T-helper 17 cell (primary cell): Measurements from ENCODE around the gene AGAP1. TPM values are rescaled to one million over a fixed set of nuclear protein-coding genes. Genes with fewer than 3 reads are reported as not detected.

ENCODE experiments used
- ATAC-seq: fragments of 150-1000 bp; cut with Tn5 transposase; 2 replicates; pipeline ENCODE4 v1.10.0; 2021; ENCODE audit warnings: mild to moderate bottlenecking, moderate library complexity
- DNase-seq, 3 donors: peaks; one replicate each; pipeline versions ENCODE4 v3.0.0 to v3.0.0-alpha.2; 2020 to 2021
- H3K9me3 ChIP-seq: one replicate; pipeline ENCODE4 v1.7.0; 2013; ENCODE audit warnings: low read length, mild to moderate bottlenecking; ENCODE audit not compliant: control insufficient read depth, poor library complexity, severe bottlenecking
- H3K27ac Mint-ChIP-seq: one replicate; pipeline ENCODE4 v1.8.0; 2022; ENCODE audit warnings: mild to moderate bottlenecking, moderate library complexity, mixed read lengths
- H3K27me3 Mint-ChIP-seq: one replicate; pipeline ENCODE4 v1.8.0; 2022; ENCODE audit warnings: mixed read lengths
- H3K36me3 Mint-ChIP-seq: one replicate; pipeline ENCODE4 v1.8.0; 2022; ENCODE audit warnings: low read depth, mixed read lengths
- H3K4me1 Mint-ChIP-seq: one replicate; pipeline ENCODE4 v1.8.0; 2022; ENCODE audit warnings: mild to moderate bottlenecking, mixed read lengths
- H3K4me3 Mint-ChIP-seq: one replicate; pipeline ENCODE4 v1.8.0; 2022; ENCODE audit warnings: mild to moderate bottlenecking, moderate library complexity, mixed read lengths
- total RNA-seq, 4 donors: library from RNA in 2 of 4; stranded (reverse) in 2 of 4; gene quantifications; one replicate each; pipeline ENCODE4 v1.2.3 and lab custom pipeline; 2022 to 2026

Gene AGAP1
- total RNA-seq, 2 donors from 2014 or later = 7.6 to 16.8 TPM

GRCh38 chr2:235567842-235568241, 74.0 kb downstream of the AGAP1 start:
- H3K36me3 Mint-ChIP-seq = no peaks in the 10 kb centered on the region
- no peak overlapping the region for H3K4me3 Mint-ChIP-seq
- H3K27ac Mint-ChIP-seq = no peak overlapping the region

GRCh38 chr2:235568431-235568830, 74.6 kb downstream of the AGAP1 start:
- ATAC-seq (no peak), DNase-seq (no peak)
- H3K4me3 Mint-ChIP-seq = no peak overlapping the region
- peaks cover 59% of the 10 kb centered on the region for H3K27me3 Mint-ChIP-seq
- H3K9me3 ChIP-seq = no peaks in the 10 kb centered on the region
- no peak overlapping the region for H3K27ac Mint-ChIP-seq
- H3K36me3 Mint-ChIP-seq = no peaks in the 10 kb centered on the region
- no peaks in the 10 kb centered on the region for H3K4me1 Mint-ChIP-seq

More at GRCh38 chr2:235567842-235568241, 74.0 kb downstream of the AGAP1 start:
- H3K9me3 ChIP-seq = no peaks in the 10 kb centered on the region
- peaks cover 59% of the 10 kb centered on the region for H3K27me3 Mint-ChIP-seq
- H3K4me1 Mint-ChIP-seq = no peaks in the 10 kb centered on the region
- no peak for ATAC-seq
- DNase-seq = no peak

GRCh38 chr2:235569837-235570236, 76.0 kb downstream of the AGAP1 start:
- Mint-ChIP-seq H3K4me1 (no peaks in the 10 kb centered on the region), H3K36me3 (no peaks in the 10 kb centered on the region), H3K27ac (no peak overlapping the region), H3K27me3 (peaks cover 57% of the 10 kb centered on the region), H3K4me3 (no peak overlapping the region)
- no peaks in the 10 kb centered on the region for H3K9me3 ChIP-seq
- ATAC-seq (no peak), DNase-seq (no peak)

GRCh38 chr2:235570256-235570655, 76.4 kb downstream of the AGAP1 start:
- DNase-seq = no peak
- ATAC-seq = no peak
- Mint-ChIP-seq H3K4me1 (no peaks in the 10 kb centered on the region), H3K4me3 (no peak overlapping the region), H3K27me3 (peaks cover 57% of the 10 kb centered on the region), H3K36me3 (no peaks in the 10 kb centered on the region), H3K27ac (no peak overlapping the region)
- H3K9me3 ChIP-seq = no peaks in the 10 kb centered on the region

- H3K4me1 Mint-ChIP-seq = no peaks in the 10 kb centered on the region
- ATAC-seq (no peak), DNase-seq (no peak)
- H3K9me3 ChIP-seq = no peaks in the 10 kb centered on the region
- peaks cover 50% of the 10 kb centered on the region for H3K27me3 Mint-ChIP-seq
- H3K36me3 Mint-ChIP-seq = no peaks in the 10 kb centered on the region
- no peak overlapping the region for H3K27ac Mint-ChIP-seq
- no peak overlapping the region for H3K4me3 Mint-ChIP-seq
Measured at GRCh38 chr2:235570966-235571692, 77.3 kb downstream of the AGAP1 start.

DNA sequence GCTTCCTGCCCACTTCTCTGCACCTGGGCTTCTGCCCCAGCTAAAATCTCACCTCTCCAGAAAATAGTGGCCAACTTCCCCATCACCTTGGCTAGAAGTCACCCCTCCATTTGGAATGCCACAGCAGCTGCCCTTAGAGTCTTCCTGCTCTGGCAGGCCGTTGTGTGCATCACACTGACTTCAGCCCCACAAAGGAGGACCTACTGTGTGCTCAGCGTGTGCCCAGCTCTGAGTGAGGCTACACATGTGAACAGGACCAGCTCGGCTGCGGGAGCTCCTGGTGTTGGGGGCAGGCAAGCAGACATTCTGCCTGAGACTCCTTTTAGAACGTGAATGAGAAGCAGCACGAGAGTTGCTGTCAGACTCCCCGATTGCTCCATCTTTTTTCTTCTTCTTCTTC, 78.7 kb downstream of the AGAP1 start:
- H3K4me1 Mint-ChIP-seq = no peaks in the 10 kb centered on the region
- H3K4me3 Mint-ChIP-seq = no peak overlapping the region
- H3K36me3 Mint-ChIP-seq = no peaks in the 10 kb centered on the region
- ATAC-seq (no peak), DNase-seq (no peak)
- no peak overlapping the region for H3K27ac Mint-ChIP-seq
- H3K9me3 ChIP-seq = no peaks in the 10 kb centered on the region
- H3K27me3 Mint-ChIP-seq = peaks cover 49% of the 10 kb centered on the region

DNA sequence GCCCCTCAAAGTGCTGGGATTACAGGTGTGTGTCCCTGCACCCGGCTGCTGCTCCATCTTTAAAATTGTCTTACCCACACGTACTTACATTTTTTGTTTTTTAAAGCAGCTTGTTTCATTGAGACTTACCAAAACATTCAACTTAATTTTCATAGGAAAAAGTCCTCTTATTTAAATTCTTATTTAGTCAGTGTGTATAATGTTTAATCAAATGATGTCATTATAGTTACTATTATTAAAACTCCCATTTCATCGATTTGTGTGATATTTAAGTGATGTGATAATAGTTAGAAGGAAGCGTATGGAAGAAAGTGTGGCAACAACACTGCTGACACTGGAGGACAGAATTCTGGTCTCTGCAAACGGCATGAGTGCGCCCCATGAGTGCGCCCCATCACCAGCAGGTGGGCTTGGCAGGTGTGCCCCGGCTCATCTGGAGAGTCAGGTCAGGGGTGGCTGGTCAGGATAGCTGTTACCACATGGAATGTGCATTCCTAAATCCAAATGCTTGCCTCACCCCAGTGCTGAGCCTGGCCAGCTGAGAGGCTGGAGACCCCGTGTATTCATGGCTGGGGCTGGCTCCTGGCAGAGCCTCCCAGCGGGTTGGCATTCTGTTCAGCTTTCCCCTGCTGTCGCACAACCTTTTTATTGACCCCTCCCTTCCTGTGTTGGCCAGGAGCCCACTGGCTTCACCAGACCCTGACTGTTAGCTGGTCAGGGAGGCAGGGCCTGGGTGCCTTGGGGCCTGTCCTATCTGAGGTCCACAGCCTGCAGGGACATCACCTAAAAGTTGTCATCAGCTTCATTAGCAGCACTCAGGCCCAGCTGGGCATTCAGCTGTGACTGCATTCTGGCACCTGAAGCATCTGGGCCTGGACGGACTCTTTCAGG, 79.7 kb downstream of the AGAP1 start:
- Mint-ChIP-seq H3K36me3 (no peaks in the 10 kb centered on the region), H3K27ac (no peak overlapping the region), H3K4me3 (no peak overlapping the region), H3K27me3 (peaks cover 56% of the 10 kb centered on the region), H3K4me1 (no peaks in the 10 kb centered on the region)
- no peaks in the 10 kb centered on the region for H3K9me3 ChIP-seq
- no peak for ATAC-seq
- no peak for DNase-seq

DNA sequence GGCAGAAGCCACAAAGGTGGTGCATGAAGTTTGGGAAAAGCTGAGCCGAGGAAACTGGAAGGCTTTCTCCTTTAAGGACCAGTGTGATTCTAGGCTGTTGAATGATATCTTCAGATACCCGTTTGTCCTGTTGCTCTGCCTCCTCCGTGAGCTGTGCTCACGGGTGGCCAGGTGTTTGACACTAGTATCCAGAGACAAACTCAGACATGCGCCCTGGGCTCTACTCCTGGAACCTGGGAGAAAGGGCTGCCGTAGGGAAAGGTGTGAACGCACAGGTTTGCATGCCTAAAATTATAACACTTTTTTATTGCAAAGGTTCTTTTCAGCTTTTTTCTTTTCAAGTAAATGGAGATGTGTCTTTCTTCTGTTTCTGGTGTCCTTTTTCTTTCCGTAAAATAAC, 81.6 kb downstream of the AGAP1 start:
- ATAC-seq (no peak), DNase-seq (no peak)
- Mint-ChIP-seq H3K27ac (no peak overlapping the region), H3K27me3 (peaks cover 41% of the 10 kb centered on the region), H3K4me3 (no peak overlapping the region), H3K4me1 (no peaks in the 10 kb centered on the region), H3K36me3 (no peaks in the 10 kb centered on the region)
- no peaks in the 10 kb centered on the region for H3K9me3 ChIP-seq

DNA sequence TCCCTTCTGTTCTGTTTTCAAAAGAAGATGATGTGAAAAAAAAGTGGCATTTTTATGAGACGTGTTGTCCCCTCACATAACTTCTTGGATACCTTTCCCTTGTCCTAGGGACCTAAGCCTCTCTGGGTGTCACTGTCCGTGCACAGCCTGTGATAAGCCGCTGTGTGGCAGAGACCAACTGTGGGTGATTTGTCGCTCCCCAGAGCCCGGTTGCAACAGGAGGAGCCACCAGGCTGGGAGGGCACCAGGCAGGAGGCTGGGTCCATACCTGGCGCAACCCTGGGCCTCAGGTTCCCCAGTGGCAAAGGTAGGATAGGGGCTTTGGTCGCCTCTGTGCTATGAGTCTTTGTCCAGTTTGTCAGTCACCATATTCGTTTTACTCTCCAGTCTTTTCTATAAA, 82.1 kb downstream of the AGAP1 start:
- no peaks in the 10 kb centered on the region for H3K9me3 ChIP-seq
- Mint-ChIP-seq H3K27ac (no peak overlapping the region), H3K36me3 (no peaks in the 10 kb centered on the region), H3K4me3 (no peak overlapping the region), H3K4me1 (no peaks in the 10 kb centered on the region), H3K27me3 (peaks cover 37% of the 10 kb centered on the region)
- ATAC-seq (no peak), DNase-seq (no peak)

DNA sequence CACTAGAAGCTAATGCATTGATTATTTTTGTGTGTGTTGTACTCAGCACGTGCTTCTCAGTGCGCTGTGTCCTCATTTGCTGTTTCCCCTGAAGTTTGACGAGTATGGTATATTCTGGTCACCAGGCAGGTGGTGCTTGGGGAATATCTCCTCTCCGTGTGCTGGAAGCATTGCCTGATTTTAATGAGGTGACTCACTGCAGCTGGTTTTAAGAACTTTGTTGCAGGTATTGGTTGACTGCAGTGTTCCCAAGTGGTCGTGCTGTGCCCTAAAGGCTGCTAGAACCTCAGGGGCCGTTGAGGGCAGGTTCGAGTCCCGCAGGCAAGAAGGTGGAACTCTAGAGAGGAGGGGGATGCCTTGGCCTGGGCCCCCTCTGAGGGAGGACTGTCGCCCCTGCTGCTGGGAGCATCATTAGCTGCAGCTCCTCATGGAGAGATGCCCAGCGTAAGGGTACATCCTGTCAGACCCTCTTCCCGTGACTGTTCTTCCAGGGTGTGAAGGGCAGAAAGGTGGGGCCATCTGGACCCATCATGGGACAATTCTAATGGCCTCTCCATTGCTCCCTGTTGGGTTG, 82.6 kb downstream of the AGAP1 start:
- no peaks in the 10 kb centered on the region for H3K36me3 Mint-ChIP-seq
- DNase-seq (no peak), ATAC-seq (no peak)
- H3K27ac Mint-ChIP-seq = no peak overlapping the region
- H3K4me1 Mint-ChIP-seq = no peaks in the 10 kb centered on the region
- peaks cover 37% of the 10 kb centered on the region for H3K27me3 Mint-ChIP-seq
- no peak overlapping the region for H3K4me3 Mint-ChIP-seq
- no peaks in the 10 kb centered on the region for H3K9me3 ChIP-seq

DNA sequence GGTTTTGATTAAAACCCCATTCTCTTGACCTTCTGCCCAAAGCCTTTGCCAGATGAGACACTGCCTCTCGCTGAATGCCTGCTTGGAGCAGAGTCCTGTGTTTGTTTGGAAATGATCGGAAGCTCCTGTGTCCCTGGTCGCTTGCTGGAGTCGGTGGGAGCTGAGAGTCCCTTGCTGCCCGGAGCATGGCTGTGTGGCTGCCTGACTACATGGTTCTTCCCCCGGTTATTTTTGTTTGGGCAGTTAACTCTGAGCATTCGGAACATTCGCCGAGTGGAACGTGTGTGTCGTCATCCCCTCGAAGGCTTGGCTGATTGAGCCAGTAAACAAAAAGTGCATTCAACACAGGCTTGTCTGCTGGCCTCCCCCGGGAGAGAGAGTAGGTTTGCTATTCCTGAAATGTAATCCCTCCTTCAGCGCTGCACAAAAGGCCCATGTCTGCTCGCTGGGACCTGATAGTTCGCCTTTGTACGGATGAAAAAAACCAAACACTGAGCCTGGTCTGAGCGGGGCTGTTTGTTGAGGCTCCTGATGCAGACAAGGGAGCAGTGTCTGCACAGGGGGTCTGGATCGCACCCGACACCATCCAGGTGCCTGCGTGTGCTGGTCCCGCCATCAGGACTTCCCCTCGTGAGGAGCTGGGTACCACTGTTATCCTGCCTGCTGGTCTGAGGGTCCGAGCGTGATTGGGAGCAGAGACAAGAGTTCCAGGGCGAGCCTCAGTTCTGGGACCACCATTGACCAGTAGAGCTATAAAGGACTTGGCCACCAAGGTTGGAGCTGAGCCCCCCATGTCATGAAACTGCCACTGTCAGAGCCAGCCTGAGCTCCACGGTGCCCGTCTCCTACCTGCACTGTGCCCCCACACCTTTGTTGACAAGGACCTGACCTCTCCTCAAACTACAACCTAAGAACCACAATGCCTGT, 83.8 kb downstream of the AGAP1 start:
- Mint-ChIP-seq H3K27me3 (peaks cover 39% of the 10 kb centered on the region), H3K4me1 (no peaks in the 10 kb centered on the region), H3K36me3 (no peaks in the 10 kb centered on the region), H3K27ac (no peak overlapping the region), H3K4me3 (no peak overlapping the region)
- DNase-seq (no peak), ATAC-seq (no peak)
- no peaks in the 10 kb centered on the region for H3K9me3 ChIP-seq

GRCh38 chr2:235579128-235579527, 85.3 kb downstream of the AGAP1 start:
- H3K9me3 ChIP-seq = no peaks in the 10 kb centered on the region
- no peaks in the 10 kb centered on the region for H3K36me3 Mint-ChIP-seq
- no peak overlapping the region for H3K4me3 Mint-ChIP-seq
- no peak overlapping the region for H3K27ac Mint-ChIP-seq
- DNase-seq (no peak), ATAC-seq (no peak)
- no peaks in the 10 kb centered on the region for H3K4me1 Mint-ChIP-seq
- peaks cover 32% of the 10 kb centered on the region for H3K27me3 Mint-ChIP-seq
